SH-SY5Y (cell line): ENCODE measurements around the gene CELF6.

ENCODE experiments used
- GATA2 ChIP-seq: IDR thresholded peaks from 2 replicates; pipeline ENCODE4 v1.6.1; 2011; ENCODE audit warnings: mild to moderate bottlenecking, low read depth, low read length
- GATA3 ChIP-seq: IDR thresholded peaks from 2 replicates; pipeline ENCODE4 v1.6.1; 2011; ENCODE audit warnings: low read depth, mild to moderate bottlenecking, low read length, moderate library complexity

DNA sequence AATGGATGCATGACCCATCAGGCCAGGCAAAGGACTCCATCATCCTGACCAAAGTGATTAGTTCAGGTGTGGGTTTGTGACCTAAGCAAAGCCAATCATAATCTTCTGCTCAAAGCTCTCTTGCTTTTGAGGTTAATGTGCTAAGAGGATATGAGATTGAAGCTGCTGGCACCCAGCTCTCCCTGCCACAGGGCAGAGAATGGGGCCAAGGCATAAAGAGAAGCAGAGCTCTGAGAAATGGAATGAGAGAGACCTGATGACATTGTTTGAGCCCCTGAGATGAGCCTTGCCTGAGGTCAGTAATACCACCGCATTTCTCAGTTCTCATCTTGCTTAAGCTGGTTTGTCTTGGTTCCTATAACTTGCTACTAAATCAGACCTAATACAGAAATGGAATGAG, 41.2 kb downstream of the CELF6 start:
- TF ChIP-seq GATA3 (no peak), GATA2 (no peak)
